Nephron progenitor cell (in vitro differentiated cells): ENCODE results near the gene PUS10.

Experiments
- DNase-seq: peaks from one replicate; pipeline ENCODE4 v3.0.0; 2021
- H3K27ac Mint-ChIP-seq: 2 replicates; pipeline ENCODE4 v1.8.0; 2021; ENCODE audit warnings: mild to moderate bottlenecking, moderate library complexity, mixed read lengths
- H3K27me3 Mint-ChIP-seq: 2 replicates; pipeline ENCODE4 v1.8.0; 2021; ENCODE audit warnings: mild to moderate bottlenecking, low read depth, mixed read lengths; ENCODE audit not compliant: poor library complexity
- H3K36me3 Mint-ChIP-seq: 2 replicates; pipeline ENCODE4 v1.8.0; 2021; ENCODE audit warnings: low read depth, mixed read lengths
- H3K4me1 Mint-ChIP-seq: 2 replicates; pipeline ENCODE4 v1.8.0; 2021; ENCODE audit warnings: mixed read lengths
- H3K4me3 Mint-ChIP-seq: 2 replicates; pipeline ENCODE4 v1.8.0; 2021; ENCODE audit warnings: mild to moderate bottlenecking, moderate library complexity, mixed read lengths
- H3K9me3 Mint-ChIP-seq: 2 replicates; pipeline ENCODE4 v1.8.0; 2021; ENCODE audit warnings: mild to moderate bottlenecking, moderate library complexity, mixed read lengths
- TF ChIP-seq, protein P1 (sequence below): fragments of 200-600 bp; sonication (generic); IDR thresholded peaks from 2 replicates; pipeline ENCODE4 v1.5.0; 2021; ENCODE audit warnings: antibody characterized with exemption

PUS10 gene

DNA sequence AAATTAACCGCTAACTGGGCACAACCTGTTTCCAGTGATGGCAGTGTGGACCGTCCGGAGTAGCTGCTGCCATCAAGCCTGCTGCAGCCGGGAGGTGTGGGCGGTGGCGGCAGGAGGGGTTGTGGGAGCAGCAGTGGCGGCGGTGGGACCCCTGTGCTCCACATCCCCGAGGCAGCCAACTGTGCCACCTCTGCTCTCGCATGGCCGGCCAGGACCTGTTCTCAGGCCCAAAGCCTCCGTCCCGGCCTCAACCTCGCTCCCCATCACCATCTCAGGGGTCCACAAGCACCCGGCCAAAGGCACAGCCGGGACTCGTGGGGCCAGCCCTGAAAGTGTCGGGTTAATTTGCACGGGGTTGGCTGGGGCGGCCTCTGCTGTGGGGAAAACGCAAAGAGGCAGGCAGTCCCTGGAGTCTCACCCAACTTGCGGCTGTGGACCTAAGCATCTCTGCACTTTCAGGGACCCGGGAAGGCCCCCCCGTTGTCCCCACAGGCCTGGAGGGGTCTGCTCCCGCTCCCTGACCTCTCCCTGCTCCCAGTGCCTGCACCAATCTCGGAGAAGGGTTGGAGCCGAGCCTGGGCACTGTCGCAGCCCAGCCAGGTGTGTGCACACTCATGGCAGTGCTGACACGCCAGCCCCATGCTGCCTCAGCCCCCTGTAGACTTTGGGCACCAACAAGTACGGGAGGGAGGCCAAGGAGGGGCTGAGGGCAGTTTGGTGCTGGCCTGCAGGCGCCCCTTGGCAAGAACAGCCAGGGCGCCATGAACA is 45.0 kb downstream of the PUS10 start:
- peaks cover 4% of the 10 kb centered on the region for H3K27me3 Mint-ChIP-seq
- H3K27ac Mint-ChIP-seq, result no peak overlapping the region
- H3K9me3 Mint-ChIP-seq, result no peaks in the 10 kb centered on the region
- no peak for DNase-seq
- no peaks in the 10 kb centered on the region for H3K36me3 Mint-ChIP-seq
- H3K4me1 Mint-ChIP-seq, result no peaks in the 10 kb centered on the region
- TF ChIP-seq, protein P1, sequence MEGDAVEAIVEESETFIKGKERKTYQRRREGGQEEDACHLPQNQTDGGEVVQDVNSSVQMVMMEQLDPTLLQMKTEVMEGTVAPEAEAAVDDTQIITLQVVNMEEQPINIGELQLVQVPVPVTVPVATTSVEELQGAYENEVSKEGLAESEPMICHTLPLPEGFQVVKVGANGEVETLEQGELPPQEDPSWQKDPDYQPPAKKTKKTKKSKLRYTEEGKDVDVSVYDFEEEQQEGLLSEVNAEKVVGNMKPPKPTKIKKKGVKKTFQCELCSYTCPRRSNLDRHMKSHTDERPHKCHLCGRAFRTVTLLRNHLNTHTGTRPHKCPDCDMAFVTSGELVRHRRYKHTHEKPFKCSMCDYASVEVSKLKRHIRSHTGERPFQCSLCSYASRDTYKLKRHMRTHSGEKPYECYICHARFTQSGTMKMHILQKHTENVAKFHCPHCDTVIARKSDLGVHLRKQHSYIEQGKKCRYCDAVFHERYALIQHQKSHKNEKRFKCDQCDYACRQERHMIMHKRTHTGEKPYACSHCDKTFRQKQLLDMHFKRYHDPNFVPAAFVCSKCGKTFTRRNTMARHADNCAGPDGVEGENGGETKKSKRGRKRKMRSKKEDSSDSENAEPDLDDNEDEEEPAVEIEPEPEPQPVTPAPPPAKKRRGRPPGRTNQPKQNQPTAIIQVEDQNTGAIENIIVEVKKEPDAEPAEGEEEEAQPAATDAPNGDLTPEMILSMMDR, result no peak
- no peak overlapping the region for H3K4me3 Mint-ChIP-seq

DNA sequence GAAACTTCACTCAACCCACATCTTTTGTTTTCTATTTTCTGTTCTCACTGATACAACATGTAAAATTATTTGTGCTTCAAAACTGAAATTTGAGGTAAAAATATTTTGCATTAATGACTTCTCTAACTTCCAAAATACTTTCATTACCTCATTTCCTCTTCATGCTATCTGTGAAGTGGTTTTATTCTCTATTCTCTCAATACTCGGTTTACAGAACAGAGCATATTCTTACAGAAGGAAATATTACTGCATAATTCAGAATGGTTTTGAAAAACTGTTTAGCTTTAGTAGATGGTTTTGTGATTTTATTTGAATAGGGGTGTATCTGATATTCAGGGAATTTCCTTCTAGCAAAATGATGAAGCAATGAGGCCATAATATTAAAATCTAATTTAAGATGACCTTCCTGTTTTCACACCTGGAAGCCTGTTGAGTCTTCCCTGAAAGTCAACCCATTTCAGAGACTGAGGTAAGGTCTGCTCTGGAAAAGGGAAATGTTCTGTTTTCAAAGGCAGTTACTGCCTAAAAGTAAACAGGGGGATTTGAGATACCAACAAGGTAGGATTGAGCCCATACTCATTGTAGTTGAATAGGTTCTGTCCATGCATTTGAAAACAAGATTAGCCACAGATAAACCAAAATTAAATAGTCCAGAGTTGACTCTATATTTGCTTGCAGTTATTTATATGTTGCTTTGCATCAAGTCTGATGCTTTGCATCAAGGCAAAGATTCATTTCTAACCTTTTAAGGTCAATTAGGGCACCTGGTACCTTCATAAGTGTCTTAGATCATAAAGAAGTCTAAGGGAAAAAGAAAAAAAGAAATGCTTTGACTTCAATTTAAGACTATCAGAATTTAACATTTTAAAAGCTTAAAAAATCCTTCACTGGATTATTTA is 51.3 kb downstream of the PUS10 start:
- no peaks in the 10 kb centered on the region for H3K4me1 Mint-ChIP-seq
- TF ChIP-seq, protein P1, result no peak
- no peaks in the 10 kb centered on the region for H3K9me3 Mint-ChIP-seq
- H3K4me3 Mint-ChIP-seq, result no peak overlapping the region
- H3K27me3 Mint-ChIP-seq, result peaks cover 4% of the 10 kb centered on the region
- no peaks in the 10 kb centered on the region for H3K36me3 Mint-ChIP-seq
- no peak for DNase-seq
- no peak overlapping the region for H3K27ac Mint-ChIP-seq

DNA sequence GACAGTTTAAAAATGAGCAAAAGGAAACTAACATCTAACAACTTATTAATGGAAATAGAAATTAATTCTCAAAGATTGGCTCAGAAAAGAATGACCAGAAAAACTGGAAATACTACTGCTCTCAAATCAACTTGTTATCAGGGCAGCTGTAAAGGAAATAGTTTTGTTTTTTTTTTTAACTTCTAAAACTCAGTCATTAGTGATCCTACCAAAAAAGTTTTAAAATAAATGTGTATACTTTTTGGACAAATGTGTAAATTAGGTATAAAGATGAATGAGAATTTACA is 52.6 kb downstream of the PUS10 start:
- TF ChIP-seq, protein P1, result no peak
- Mint-ChIP-seq H3K27me3 (peaks cover 4% of the 10 kb centered on the region), H3K36me3 (no peaks in the 10 kb centered on the region), H3K4me1 (no peaks in the 10 kb centered on the region), H3K9me3 (no peaks in the 10 kb centered on the region), H3K27ac (no peak overlapping the region), H3K4me3 (no peak overlapping the region)
- no peak for DNase-seq

DNA sequence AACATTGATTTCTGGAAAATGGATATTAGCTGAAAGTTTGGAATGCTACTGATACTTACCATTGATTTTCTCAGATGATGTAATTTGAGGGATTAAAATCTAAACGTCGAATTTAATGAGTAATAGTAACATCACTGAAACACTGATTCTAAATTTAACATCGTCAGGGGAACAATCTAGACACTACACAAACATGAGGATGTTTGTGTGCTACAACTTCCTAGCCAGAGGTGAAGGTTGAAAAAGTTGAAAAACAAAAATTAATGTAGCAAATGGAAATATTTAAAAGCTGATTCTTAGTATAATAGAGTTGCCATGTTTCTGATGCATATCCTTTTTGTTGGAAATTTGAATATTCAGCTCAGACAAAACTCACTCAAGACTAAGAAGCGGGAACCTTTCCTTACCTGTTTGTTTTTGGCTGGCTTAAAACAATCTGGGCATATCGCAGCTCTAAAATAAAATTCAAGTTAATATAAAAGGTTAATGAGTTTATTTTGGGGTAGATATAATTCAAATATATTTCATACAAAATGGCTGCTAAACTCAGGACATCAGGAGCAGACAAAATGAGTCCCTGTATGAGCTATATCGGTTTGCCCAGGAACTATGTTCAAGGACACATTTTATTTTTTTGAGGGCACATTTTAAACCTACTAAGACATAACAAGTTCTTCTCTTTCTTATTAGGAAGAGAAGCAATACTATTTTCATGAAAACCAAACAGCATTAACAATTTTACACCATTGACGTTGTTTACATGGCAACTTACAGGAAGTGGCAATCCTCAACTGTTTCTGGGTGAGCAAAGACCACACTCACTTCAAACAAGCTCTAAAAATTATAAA is 53.2 kb downstream of the PUS10 start:
- no peak for DNase-seq
- TF ChIP-seq, protein P1, result no peak
- no peak overlapping the region for H3K4me3 Mint-ChIP-seq
- H3K27ac Mint-ChIP-seq, result no peak overlapping the region
- no peaks in the 10 kb centered on the region for H3K4me1 Mint-ChIP-seq
- no peaks in the 10 kb centered on the region for H3K36me3 Mint-ChIP-seq
- no peaks in the 10 kb centered on the region for H3K9me3 Mint-ChIP-seq
- peaks cover 4% of the 10 kb centered on the region for H3K27me3 Mint-ChIP-seq

DNA sequence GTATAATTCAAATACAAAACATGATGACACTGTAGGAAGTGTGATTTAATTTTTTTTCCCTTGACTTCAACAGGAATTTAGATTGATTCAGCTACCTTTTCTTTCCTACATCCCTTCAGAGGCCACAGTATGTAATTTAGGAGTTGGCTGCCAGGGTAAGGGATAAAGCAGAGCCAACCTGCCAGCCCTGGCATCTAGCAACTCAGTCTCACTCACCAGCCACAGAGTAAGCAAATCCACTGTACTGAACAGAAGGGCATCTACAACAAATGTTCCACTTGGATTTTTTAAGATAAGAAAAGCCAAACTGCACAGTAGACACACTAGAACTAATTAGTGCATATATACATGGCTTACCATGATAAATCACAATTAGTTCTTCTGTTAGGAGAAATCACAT is 54.9 kb downstream of the PUS10 start:
- H3K27me3 Mint-ChIP-seq, result peaks cover 4% of the 10 kb centered on the region
- H3K4me1 Mint-ChIP-seq, result no peaks in the 10 kb centered on the region
- H3K36me3 Mint-ChIP-seq, result no peaks in the 10 kb centered on the region
- no peak for DNase-seq
- no peak overlapping the region for H3K4me3 Mint-ChIP-seq
- TF ChIP-seq, protein P1, result no peak
- H3K27ac Mint-ChIP-seq, result no peak overlapping the region
- no peaks in the 10 kb centered on the region for H3K9me3 Mint-ChIP-seq
